GM18498 (cell line): Measurements from ENCODE around the gene CHRNB2.

ENCODE experiments used
- ATAC-seq: cut with Tn5 transposase; IDR thresholded peaks from one replicate; pipeline ENCODE4 v1.9.1; 2021; ENCODE audit warnings: mild to moderate bottlenecking, moderate library complexity; ENCODE audit not compliant: unreplicated experiment

The CHRNB2 gene

DNA sequence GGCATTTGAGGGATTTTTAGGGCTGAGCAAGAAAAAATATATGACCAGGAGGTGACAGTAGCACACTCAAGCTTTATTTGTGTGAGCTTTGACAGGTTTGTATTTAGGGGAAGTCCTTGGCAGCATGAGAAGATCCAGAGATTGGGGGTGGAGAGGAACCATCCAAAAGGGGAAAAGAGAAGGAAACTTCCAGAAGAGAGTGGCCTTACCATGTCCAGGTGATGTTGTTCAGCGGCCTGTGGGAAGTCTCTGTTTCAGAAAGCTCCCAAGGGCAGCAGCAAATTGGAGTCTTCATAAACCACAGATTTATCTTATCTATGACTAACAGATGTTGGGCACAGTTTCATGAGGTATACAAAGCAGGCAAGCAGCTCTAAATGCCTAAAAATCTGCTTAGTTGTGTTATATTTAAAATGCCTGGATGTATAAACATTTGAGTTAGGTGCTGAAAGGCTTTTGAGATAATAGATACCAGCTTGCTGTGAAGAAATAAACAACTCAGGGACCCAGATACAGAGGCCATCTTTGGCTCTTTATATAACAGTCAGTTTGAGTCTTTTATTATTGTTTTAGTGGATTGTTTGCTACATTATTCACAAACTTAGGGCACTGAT is 61.6 kb downstream of the CHRNB2 start:
- no peak for ATAC-seq
